ENCODE results near the gene SKIC3. TPM values are rescaled to one million over a fixed set of nuclear protein-coding genes. Genes with fewer than 3 reads are reported as not detected.

The SKIC3 gene
- total RNA-seq (100 to 1,000 TPM in 1 of 4 donors, 10 to 100 TPM in 3; 55.8 to 103 (median 71.3) TPM), polyA plus RNA-seq (10 to 100 TPM in 1 of 3 donors, 1 to 10 TPM in 2; 7.2 to 20.9 (median 8.8) TPM)

DNA sequence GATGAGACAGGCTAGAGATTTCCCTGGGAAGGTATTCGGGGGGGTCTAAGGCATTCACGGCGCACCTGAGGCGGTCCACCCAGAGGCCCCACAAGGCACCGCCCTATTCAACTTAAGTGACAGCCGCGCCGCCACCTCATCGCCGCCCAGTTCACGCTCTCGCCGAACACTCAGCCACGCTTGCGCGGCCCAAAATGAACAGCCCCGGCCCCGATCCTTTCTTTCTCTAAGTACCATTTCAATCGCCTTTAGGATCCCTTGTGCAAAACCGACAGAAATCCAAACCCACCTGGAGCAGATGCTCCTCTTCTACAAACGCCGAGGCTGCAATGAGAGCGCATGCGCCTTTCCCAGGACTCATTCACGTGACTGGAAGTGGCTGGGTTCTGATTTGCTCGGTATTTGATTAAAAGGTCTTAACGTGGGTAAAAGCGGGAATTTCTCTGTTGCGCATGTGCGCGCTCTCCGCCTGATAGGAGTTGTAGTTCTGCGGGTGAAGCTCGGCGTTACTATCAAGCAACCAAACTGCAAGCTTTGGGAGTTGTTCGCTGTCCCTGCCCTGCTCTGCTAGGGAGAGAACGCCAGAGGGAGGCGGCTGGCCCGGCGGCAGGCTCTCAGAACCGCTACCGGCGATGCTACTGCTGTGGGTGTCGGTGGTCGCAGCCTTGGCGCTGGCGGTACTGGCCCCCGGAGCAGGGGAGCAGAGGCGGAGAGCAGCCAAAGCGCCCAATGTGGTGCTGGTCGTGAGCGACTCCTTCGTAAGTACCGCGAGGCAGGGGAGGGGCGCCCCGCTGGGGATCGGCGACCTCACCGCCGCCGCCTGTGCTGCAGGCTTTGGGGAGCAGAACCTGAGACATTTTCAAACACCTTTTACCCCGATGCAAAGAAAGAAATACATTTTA lies at the start of gene SKIC3, which contains the start of gene ARSK:
TSS of gene SKIC3 (minus strand) at position 331 of the 902 bp plus-strand sequence. CDS start 7,827 bp downstream, outside the sequence.
TSS of gene ARSK (plus strand) at position 455 of the 902 bp plus-strand sequence. CDS start at position 633, 178 bp downstream.
- intact Hi-C loops (cut with DNase I): loop anchor here (5.0 to 10.0 kb wide), 3 partner anchors 92 to 410 kb away; partner anchors contain the start of genes ELL2 and RFESD
- TF ChIP-seq POLR2AphosphoS5 (IDR thresholded peaks at IDR 0.05): peak; percentile 83 to 96 (median 89)
- peak; percentile 70 to 74 for TF ChIP-seq POLR2A (IDR thresholded peaks at IDR 0.05)
- TF ChIP-seq, protein P1, sequence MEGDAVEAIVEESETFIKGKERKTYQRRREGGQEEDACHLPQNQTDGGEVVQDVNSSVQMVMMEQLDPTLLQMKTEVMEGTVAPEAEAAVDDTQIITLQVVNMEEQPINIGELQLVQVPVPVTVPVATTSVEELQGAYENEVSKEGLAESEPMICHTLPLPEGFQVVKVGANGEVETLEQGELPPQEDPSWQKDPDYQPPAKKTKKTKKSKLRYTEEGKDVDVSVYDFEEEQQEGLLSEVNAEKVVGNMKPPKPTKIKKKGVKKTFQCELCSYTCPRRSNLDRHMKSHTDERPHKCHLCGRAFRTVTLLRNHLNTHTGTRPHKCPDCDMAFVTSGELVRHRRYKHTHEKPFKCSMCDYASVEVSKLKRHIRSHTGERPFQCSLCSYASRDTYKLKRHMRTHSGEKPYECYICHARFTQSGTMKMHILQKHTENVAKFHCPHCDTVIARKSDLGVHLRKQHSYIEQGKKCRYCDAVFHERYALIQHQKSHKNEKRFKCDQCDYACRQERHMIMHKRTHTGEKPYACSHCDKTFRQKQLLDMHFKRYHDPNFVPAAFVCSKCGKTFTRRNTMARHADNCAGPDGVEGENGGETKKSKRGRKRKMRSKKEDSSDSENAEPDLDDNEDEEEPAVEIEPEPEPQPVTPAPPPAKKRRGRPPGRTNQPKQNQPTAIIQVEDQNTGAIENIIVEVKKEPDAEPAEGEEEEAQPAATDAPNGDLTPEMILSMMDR (IDR thresholded peaks at IDR 0.05): peak in 3 of 4 experiments; percentile 27 to 32 (median 27)
- TF ChIP-seq EP300 (IDR thresholded peaks at IDR 0.05): peak in 1 of 4 donors; percentile 61
- no peaks in the 10 kb centered on the region for H3K27me3 ChIP-seq
- H3K27ac ChIP-seq: peak within 1 kb of the TSS; percentile 81 to 93 (median 90)
- peak within 1 kb of the TSS; percentile 59 to 90 (median 74) for H3K4me3 ChIP-seq
- H3K9me3 ChIP-seq: no peaks in the 10 kb centered on the region
- peak; percentile 98 for DNase-seq
- H3K4me1 ChIP-seq: peaks cover 0 to 28% (median 20%) of the 10 kb centered on the region in 4 donors
- WGBS, 2 donors: 0% methylated on average over 63 of the region's 63 CpGs
- H3K36me3 ChIP-seq: peaks cover 0 to 7% (median under 1%) of the 10 kb centered on the region in 4 donors

DNA sequence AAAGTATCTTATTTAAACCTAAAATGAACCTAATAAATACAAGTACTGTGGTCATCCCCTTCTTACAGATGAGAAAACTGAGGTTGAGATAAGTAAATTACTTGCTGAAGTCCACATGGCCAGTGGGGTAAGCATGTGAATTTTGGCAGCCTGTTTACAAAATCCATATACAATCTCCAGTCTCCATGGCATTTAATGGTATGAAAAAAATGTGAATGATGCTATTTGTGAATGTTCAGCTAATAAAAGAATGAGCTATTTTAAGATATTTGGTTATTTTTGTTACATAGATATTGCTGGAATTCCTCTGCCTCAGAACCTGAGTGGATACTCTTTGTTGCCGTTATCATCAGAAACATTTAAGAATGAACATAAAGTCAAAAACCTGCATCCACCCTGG lies 45.8 kb upstream of the SKIC3 start:
- no peaks in the 10 kb centered on the region for H3K9me3 ChIP-seq
- TF ChIP-seq POLR2A (IDR thresholded peaks at IDR 0.05) (no peak), EP300 (IDR thresholded peaks at IDR 0.05) (no peak), POLR2AphosphoS5 (IDR thresholded peaks at IDR 0.05) (no peak)
- TF ChIP-seq, protein P1 (IDR thresholded peaks at IDR 0.05): no peak
- intact Hi-C loops (cut with DNase I): no loop called here
- WGBS, 2 donors: 89 to 97% methylated on average over 1 of the region's 1 CpG
- no peak overlapping the region for H3K27ac ChIP-seq
- no peaks in the 10 kb centered on the region for H3K27me3 ChIP-seq
- no peak for DNase-seq
- no peak overlapping the region for H3K4me3 ChIP-seq
- peaks cover 0 to 30% (median 0%) of the 10 kb centered on the region in 4 donors for H3K36me3 ChIP-seq
- peaks cover 0 to 6% (median 2%) of the 10 kb centered on the region in 4 donors for H3K4me1 ChIP-seq

DNA sequence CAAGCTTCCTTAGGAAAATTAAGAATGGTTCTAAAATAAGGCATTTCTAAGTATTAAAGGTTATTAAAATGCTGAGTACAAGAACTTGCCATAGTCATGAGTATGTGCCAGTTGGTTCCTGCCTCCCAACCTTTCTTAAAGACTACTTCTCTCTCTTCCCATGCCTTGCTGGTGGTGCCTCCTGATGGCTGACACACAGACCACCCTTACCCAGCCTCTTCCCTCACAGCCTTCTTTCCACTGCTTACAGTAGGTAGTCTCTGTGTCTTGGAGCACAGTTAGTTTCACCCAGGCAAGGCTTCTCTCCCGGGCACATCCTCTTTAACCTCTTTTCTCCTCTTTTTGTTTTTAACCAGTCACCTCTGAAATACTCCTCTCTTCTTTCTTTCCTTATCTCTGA lies 44.5 kb upstream of the SKIC3 start:
- 87 to 95% methylated on average over 1 of the region's 1 CpG for WGBS, 2 donors
- TF ChIP-seq POLR2AphosphoS5 (IDR thresholded peaks at IDR 0.05): no peak
- H3K27ac ChIP-seq: no peak overlapping the region
- no peaks in the 10 kb centered on the region for H3K9me3 ChIP-seq
- no peaks in the 10 kb centered on the region for H3K27me3 ChIP-seq
- no peak overlapping the region for H3K4me3 ChIP-seq
- DNase-seq: no peak
- peaks cover 0 to 6% (median 2%) of the 10 kb centered on the region in 4 donors for H3K4me1 ChIP-seq
- intact Hi-C loops (cut with DNase I): no loop called here
- H3K36me3 ChIP-seq: peaks cover 0 to 28% (median 0%) of the 10 kb centered on the region in 4 donors

DNA sequence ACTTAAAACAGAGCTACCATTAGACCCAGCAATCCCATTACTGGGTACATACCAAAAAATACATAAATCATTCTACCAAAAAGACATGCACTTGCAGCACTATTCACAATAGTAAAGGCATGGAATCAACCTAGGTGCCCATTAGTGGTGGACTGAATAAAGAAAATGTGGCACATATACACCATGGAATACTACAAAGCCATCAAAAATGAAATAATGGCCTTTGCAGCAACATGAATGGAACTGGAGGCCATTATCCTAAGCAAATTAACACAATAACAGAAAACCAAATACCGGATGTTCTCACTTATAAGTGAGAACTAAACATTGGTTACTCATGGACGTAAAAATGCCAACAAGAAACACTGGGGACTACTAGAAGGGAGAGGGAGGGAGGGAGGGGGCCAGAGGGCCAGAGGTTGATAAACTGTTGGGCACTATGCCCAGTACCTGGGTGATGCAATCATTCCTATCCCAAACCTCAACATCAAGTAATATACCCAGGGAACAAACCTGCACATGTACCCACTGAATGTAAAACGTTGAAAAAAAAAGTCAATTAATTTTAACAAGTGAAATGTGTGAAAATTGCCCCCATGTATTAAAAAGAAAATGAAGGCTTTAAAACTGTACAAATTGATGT lies 40.6 kb upstream of the SKIC3 start:
- H3K4me1 ChIP-seq: peaks cover 0 to 6% (median under 1%) of the 10 kb centered on the region in 4 donors
- DNase-seq: no peak
- no peaks in the 10 kb centered on the region for H3K9me3 ChIP-seq
- TF ChIP-seq, protein P1 (IDR thresholded peaks at IDR 0.05): no peak
- TF ChIP-seq POLR2AphosphoS5 (IDR thresholded peaks at IDR 0.05) (no peak), EP300 (IDR thresholded peaks at IDR 0.05) (no peak), POLR2A (IDR thresholded peaks at IDR 0.05) (no peak)
- WGBS, 2 donors: 92 to 97% methylated on average over 3 of the region's 3 CpGs
- no peak overlapping the region for H3K4me3 ChIP-seq
- no peak overlapping the region for H3K27ac ChIP-seq
- H3K36me3 ChIP-seq: peaks cover 0 to 8% (median 0%) of the 10 kb centered on the region in 4 donors
- intact Hi-C loops (cut with DNase I): no loop called here
- H3K27me3 ChIP-seq: no peaks in the 10 kb centered on the region

All from sigmoid colon (tissue), 7 donors.